Body of pancreas (tissue), 4 donors: ENCODE results near the gene PPARA.

Experiments used
- POLR2A ChIP-seq, 3 donors: fragments of 450-650 bp; IDR thresholded peaks; one replicate each; pipeline ENCODE4 v1.6.1; 2016; ENCODE audit warnings: antibody characterized with exemption in 3 of 3, mild to moderate bottlenecking in 2 of 3
- TF ChIP-seq, protein P1 (sequence below), 7 experiments: fragments of 450-650 bp in 4 of 7; fragments of 200-600 bp in 3 of 7; sonication (generic) in 3 of 7; IDR thresholded peaks; one replicate each; pipeline ENCODE4 v1.5.1; 2016 to 2019; ENCODE audit warnings: antibody characterized with exemption in 7 of 7

DNA sequence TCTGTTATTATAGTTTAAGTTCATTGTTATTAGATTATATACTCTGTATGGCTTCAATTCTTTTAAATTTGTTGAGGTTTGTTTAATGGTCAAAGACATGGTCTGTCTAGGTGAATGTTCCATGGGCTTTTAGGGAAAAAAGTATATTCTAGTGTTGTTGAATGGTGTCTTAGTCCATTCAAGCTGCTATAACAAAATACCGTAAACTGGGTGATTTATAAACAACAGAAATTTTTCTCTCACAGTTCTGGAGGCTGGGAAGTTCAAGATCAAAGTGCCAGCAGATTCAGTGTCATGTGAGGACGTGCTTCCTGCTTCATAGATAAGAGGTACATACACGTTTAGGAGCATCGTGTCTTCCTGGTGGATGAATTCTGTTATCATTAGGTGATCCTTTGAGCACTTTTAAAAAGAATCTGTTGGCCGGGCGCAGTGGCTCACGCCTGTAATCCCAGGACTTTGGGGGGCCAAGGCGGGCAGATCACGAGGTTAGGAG is 26.2 kb downstream of the PPARA start:
- TF ChIP-seq, protein P1, sequence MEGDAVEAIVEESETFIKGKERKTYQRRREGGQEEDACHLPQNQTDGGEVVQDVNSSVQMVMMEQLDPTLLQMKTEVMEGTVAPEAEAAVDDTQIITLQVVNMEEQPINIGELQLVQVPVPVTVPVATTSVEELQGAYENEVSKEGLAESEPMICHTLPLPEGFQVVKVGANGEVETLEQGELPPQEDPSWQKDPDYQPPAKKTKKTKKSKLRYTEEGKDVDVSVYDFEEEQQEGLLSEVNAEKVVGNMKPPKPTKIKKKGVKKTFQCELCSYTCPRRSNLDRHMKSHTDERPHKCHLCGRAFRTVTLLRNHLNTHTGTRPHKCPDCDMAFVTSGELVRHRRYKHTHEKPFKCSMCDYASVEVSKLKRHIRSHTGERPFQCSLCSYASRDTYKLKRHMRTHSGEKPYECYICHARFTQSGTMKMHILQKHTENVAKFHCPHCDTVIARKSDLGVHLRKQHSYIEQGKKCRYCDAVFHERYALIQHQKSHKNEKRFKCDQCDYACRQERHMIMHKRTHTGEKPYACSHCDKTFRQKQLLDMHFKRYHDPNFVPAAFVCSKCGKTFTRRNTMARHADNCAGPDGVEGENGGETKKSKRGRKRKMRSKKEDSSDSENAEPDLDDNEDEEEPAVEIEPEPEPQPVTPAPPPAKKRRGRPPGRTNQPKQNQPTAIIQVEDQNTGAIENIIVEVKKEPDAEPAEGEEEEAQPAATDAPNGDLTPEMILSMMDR (IDR thresholded peaks at IDR 0.05) = no peak
- no peak for TF ChIP-seq POLR2A (IDR thresholded peaks at IDR 0.05)
